Stimulated activated CD4-positive, alpha-beta T cell treated with anti-CD3 and anti-CD28 coated beads, Interleukin-4, amount 100 ng/mL, for 4 hours (primary cell): Measurements from ENCODE around the gene DKC1.
"Not testable (repeated sequence)": the region's sequence is repeated elsewhere in the genome, so short reads cannot be mapped to it uniquely, and the experiment has no call there.

Source experiments
- DNase-seq, 2 experiments: peaks; one replicate each; pipeline ENCODE4 v3.0.0-alpha.2; 2020

Gene DKC1

GRCh38 chrX:154795016-154795415 lies 32.4 kb downstream of the DKC1 start:
- DNase-seq, result no peak

DNA sequence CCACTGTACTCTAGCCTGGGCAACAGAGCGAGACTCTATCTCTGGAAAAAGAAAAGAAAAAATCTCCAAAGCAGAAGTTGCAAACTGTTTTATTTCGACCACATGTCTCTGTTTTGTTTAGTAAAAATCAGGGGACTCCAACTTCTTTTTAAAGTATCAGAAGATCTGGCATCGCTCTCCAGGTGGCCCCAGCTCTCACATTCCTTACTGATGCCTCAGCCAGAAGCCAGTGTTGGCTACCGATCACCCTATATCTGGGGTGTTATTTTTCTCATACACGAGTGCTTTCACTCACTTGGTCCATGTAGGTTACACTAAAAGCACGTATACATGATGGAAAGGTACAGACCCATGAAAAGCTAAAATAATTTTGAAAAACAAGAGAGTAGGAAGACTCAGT lies 34.3 kb downstream of the DKC1 start:
- DNase-seq, result no peak

GRCh38 chrX:154799556-154800348 lies 37.1 kb downstream of the DKC1 start:
- DNase-seq, result no peak

DNA sequence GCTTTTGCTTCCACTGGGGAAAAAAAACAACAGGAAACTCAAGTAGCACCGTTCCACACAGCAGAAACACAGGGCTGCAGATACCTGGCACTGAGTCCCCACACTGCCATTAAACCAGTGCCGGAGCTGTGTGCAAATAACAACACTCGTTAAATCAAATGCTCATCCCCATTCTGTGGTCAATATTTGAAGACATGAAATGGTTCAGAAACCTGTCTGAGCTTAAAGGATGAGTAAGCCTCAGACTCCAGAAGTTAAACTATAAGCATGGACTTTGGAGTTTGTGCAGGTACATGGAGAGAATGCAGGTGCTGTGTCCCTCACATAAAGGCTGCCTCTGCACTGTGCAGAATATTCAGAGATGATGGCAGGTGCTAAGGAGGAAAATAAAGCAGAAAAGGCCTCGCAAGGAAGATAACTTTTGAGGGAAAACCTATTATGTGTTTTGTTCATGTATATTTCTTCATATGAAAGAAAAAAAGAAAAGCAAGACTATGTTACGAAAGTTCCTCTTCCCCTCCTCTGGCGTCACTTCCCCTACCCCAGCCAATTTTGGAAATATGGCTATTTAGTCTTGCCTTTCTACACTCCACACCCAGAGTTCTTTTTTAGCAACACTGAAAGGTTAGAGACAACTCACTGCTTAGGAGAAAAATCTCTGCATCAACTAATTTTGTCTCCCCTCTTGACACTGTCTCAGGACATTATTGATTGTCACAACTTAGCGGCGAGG lies 38.0 kb downstream of the DKC1 start:
- DNase-seq, result no peak

DNA sequence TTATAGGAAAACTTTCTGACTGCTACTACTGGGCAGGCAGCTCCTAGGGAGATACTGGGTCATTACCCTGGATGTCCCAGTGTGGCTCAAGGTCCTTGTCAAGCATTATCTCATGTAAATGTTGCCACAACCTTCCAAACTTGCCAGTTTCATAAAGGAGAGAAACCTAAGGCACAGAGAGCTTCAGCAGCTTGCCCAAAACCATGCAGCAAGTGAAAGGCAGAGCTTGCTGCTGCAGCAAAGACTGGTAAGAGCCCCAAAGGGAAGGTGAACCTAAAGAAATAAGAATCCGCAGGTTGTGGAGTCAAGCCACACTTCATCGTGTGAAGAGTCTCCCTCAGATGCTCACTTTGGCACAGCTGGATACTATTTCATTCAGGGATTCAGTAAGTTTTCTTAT lies 40.3 kb downstream of the DKC1 start:
- DNase-seq, result no peak

DNA sequence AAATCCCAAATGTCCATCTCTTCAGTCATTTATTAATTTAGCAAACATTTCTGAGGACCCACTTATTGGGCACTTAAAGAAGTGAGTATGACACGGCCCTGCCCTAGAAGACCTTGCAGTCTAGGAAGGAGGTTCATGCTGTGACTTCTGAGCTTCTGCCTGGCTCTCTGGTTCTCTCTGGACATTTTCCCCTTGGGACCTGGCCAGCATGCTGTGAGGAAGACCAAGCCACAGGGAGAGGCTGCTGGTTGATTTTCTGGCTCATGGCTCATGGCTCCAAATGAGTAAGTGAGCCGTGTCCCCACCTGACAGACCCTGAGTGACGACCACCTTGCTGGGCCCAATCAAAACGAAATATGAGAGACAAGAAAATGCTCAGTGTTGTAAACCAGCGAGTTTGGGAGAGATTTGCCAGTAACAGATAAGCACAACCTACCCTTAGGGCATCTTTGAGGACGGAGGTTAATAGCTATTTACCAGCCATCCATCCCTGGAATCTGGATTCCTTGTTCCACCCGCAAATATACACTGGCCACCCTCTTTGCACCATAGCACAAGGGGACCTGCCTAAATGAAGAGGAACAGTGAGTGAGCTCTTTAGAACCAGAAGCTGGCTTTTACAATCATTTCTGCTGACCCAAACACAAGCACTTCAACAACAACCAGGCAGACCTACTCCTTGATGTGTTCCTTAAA lies 41.7 kb downstream of the DKC1 start:
- no peak for DNase-seq

DNA sequence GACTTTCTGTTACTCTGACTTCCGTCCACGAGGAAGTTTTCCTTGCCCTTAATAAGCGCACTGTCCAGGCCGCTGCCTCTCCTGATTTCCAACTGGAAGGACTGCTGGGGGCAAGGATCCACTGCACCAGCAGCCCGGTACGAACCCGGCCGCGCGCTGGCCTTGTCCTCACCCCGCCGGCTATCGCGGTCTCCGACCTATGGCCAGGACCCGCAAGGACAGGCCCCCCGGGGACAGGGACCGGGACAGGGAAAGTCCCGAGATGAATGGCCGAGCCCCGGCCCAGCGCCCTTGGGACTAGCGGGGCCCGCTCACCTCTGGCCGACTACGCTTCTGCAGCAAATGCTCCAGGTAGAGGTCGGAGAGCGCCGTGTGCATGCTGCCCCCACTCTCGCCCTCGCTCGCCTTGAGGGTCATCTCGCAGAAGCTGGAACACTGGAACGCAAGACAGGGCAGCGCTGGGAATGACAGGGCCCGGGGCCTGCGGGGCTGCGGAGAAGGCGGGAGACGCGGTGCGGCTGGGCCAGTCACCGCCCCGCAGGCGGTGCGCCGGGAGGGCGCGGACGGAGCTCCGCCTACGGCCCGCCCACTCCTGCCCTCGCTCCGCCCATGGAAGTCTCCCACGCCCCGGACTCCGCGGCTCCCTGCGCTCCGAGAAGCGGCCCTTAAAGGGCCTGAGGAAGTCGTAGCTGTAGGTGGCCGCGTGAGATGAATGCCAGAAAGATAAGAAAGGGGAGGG lies 42.5 kb downstream of the DKC1 start, which contains the start of gene MPP1:
TSS of gene MPP1 (minus strand) at position 529 of the 739 bp plus-strand sequence. CDS start at position 417, 112 bp downstream.
- DNase-seq, result peak; percentile 72 to 73

GRCh38 chrX:154805696-154806091 lies 43.0 kb downstream of the DKC1 start:
- no peak for DNase-seq

DNA sequence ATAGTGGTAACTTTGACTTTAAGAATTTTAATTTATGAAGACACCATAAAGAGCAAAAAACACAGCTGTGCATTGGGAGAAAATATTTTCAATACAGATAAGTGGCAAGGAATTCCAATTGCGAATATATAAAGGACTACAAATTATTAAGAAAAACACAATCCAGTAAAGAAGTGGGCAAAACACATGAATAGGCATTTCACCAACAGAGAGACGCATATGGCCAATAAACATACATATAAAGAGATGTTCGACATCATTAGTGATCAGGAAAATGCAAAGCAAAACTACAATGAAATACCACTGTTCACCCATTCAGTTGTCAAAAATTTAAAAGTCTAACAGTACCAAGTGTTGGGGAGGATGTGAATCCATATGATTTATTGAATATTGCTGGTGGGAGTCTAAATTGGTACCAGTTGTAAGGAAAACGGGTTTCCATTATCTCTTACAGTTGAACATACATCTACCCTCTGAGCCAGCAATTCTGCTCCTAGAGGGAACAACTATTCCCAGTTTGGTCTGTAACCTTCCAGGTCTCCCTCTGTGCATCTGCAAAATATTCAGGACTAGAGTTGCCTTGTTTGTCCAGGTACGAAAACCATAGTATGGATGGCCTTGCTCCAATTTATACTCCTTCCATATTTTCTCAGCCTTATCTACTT lies 44.3 kb downstream of the DKC1 start:
- no peak for DNase-seq

GRCh38 chrX:154809939-154810665 lies 47.4 kb downstream of the DKC1 start:
- no peak for DNase-seq

GRCh38 chrX:154812341-154813101 lies 49.9 kb downstream of the DKC1 start:
- DNase-seq, result no peak

GRCh38 chrX:154813801-154814200 lies 51.1 kb downstream of the DKC1 start:
- no peak for DNase-seq

DNA sequence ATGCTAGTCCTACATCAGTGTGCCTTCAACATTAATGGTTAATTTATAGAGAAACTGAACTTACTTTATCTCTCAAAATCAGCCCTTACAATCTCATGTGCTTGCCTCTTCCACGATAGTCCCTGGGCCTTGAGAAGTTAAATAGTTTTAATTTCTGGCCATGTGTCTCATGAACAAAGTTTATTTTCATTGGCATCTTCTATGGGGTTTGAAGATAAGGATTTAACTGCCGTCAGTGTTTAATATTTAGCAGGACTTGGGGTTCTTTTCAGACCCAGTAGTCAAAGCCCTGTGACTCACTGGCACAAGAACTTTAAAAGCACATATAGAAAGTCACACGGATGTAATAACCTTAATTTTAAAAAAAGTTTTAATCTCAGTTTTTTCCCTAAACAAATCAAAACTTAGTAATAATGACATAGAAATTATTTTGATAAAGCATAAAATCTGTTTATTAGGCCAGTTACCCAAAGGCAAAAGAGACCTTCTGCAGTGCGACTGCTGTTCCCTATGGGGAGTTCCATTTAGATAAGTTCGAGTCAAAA lies 52.7 kb downstream of the DKC1 start:
- no peak for DNase-seq

GRCh38 chrX:154816326-154816898 lies 53.7 kb downstream of the DKC1 start:
- not testable (repeated sequence) for DNase-seq

DNA sequence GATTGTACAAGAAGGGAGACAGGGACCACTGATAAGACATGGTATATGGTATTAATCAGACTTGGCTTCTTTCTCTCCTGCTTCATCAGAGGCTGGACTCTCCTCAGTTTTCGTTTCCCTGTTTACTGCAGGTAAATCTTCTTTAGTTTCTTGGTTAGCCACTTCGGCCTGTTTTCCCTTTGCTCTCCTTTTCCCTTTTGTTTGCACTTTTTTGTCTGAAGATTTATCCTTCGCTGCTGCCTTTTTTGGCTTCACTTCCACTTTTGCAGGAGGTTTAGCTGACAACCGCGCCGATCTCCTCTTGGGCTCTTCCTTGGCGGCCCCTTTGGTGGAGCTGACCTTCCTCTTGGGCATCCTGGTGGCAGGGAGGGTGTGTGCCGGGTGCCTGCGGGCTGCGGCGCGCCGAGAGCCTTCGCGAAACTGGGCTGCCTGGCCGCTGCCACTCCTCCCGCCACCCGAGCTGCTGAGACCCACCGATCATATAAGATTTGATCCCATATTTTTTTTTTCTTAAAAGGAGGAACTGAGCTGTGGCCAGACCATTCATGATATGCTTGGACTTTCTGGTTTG lies 54.5 kb downstream of the DKC1 start:
- DNase-seq, result not testable (repeated sequence)

- DNase-seq, result no peak
Observed at GRCh38 chrX:154818916-154819770, 56.5 kb downstream of the DKC1 start.

- DNase-seq, result no peak
Observed at GRCh38 chrX:154819771-154820341, 57.2 kb downstream of the DKC1 start.

DNA sequence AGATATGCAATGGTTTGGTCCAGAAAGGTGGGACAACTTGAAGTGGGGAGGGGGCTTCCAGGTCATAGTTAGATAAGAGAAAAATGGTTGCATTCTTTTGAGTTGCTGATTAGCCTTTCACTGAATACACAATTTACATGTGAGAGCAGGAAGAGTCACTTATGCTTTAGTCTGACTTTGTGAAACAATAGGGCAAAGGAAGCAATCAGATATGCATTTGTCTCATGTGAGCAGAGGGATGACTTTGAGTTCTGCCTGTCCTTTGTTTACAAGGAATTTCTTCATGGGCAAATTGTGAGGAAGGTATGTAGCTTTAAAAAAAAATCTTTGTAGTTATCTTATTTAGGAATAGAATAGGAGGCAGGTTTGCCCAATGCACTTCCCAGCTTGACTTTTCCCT lies 58.9 kb downstream of the DKC1 start:
- no peak for DNase-seq
